IMR-90 (cell line): ENCODE results near the gene CRYGS. TPM values are rescaled to one million over a fixed set of nuclear protein-coding genes. Genes with fewer than 3 reads are reported as not detected.
"Not testable (repeated sequence)": the region's sequence is repeated elsewhere in the genome, so short reads cannot be mapped to it uniquely, and the experiment has no call there.

Source experiments
- ATAC-seq: fragments of 200-7000 bp; cut with Tn5 transposase; 2 replicates; pipeline ENCODE4 v1.9.1; 2020; ENCODE audit warnings: low read depth, mild to moderate bottlenecking, moderate library complexity
- BruUV-seq: library from RNA; stranded (reverse); fragments of 400-500 nt; replicated peaks from 2 replicates; lab custom pipeline; 2021; lab: Mats Ljungman, UMichigan
- CTCF ChIA-PET: fragments of 300-600 bp; formaldehyde crosslinking; extraction: SDS; loops from one replicate; lab custom pipeline; 2021; ENCODE audit warnings: antibody characterized with exemption; lab: Yijun Ruan, JAX
- POLR2A ChIA-PET: fragments of 300-600 bp; sonication (Branson Sonifier 250); formaldehyde crosslinking; loops from one replicate; lab custom pipeline; 2022; ENCODE audit warnings: antibody characterized with exemption; ENCODE audit not compliant: unreplicated experiment; lab: Charles Lee
- DNase-seq: peaks from one replicate; pipeline ENCODE4 v3.0.0; 2013
- H2AFZ ChIP-seq: replicated peaks from 2 replicates; pipeline ENCODE3; 2013; ENCODE audit warnings: low read length, mild to moderate bottlenecking; ENCODE audit not compliant: poor library complexity
- H2AK5ac ChIP-seq: 2 replicates; pipeline ENCODE4 v1.6.1; 2013; ENCODE audit warnings: low read depth, low read length, inconsistent platforms
- H2AK9ac ChIP-seq: replicated peaks from 2 replicates; pipeline ENCODE3; 2013; ENCODE audit warnings: mild to moderate bottlenecking, low read depth, low read length, moderate library complexity; ENCODE audit not compliant: poor library complexity
- H2BK120ac ChIP-seq: 2 replicates; pipeline ENCODE4 v1.6.1; 2013; ENCODE audit warnings: low read depth, low read length, inconsistent platforms
- H2BK15ac ChIP-seq: 3 replicates; pipeline ENCODE4 v1.6.1; 2013; ENCODE audit warnings: low read depth, low read length, inconsistent platforms
- H2BK20ac ChIP-seq: 2 replicates; pipeline ENCODE4 v1.6.1; 2013; ENCODE audit warnings: low read depth, mild to moderate bottlenecking, inconsistent platforms, low read length, moderate library complexity
- H2BK5ac ChIP-seq: 2 replicates; pipeline ENCODE4 v1.6.1; 2013; ENCODE audit warnings: mild to moderate bottlenecking, low read depth, low read length, inconsistent platforms; ENCODE audit not compliant: poor library complexity, severe bottlenecking
- H3K14ac ChIP-seq: replicated peaks from 2 replicates; pipeline ENCODE4 v1.6.1; 2013; ENCODE audit warnings: low read depth, low read length, inconsistent platforms
- H3K18ac ChIP-seq: 2 replicates; pipeline ENCODE4 v1.6.1; 2013; ENCODE audit warnings: low read depth, low read length, control low read depth
- H3K23ac ChIP-seq: 2 replicates; pipeline ENCODE4 v1.6.1; 2013; ENCODE audit warnings: low read depth, low read length, inconsistent platforms
- H3K27ac ChIP-seq: 2 replicates; pipeline ENCODE4 v1.5.1; 2013; ENCODE audit warnings: mild to moderate bottlenecking, control low read depth, low read length; ENCODE audit not compliant: insufficient read depth
- H3K27me3 ChIP-seq: 2 replicates; pipeline ENCODE4 v1.6.1; 2013; ENCODE audit warnings: low read length; ENCODE audit not compliant: control insufficient read depth, insufficient read depth
- H3K36me3 ChIP-seq: 2 replicates; pipeline ENCODE4 v1.6.1; 2013; ENCODE audit warnings: low read length, mixed read lengths; ENCODE audit not compliant: control insufficient read depth, insufficient read depth
- H3K4ac ChIP-seq: 2 replicates; pipeline ENCODE4 v1.6.1; 2013; ENCODE audit warnings: low read depth, low read length, inconsistent platforms
- H3K4me1 ChIP-seq: 2 replicates; pipeline ENCODE4 v1.6.1; 2013; ENCODE audit warnings: low read length, mixed read lengths; ENCODE audit not compliant: control insufficient read depth, insufficient read depth
- H3K4me2 ChIP-seq: 2 replicates; pipeline ENCODE4 v1.6.1; 2013; ENCODE audit warnings: low read depth, mild to moderate bottlenecking, control low read depth, low read length, moderate library complexity
- H3K4me3 ChIP-seq: 2 replicates; pipeline ENCODE4 v1.5.1; 2013; ENCODE audit warnings: low read depth, mild to moderate bottlenecking, control low read depth, low read length, moderate library complexity; ENCODE audit not compliant: insufficient read depth
- H3K56ac ChIP-seq: 2 replicates; pipeline ENCODE4 v1.6.1; 2013; ENCODE audit warnings: low read length, inconsistent platforms; ENCODE audit not compliant: insufficient read depth; ENCODE audit errors: extremely low read depth
- H3K79me1 ChIP-seq, 2 experiments: 2 replicates each; pipeline ENCODE4 v1.6.1; 2013; ENCODE audit warnings: low read length in 2 of 2, inconsistent platforms in 1 of 2, low read depth in 1 of 2
- H3K9ac ChIP-seq: 2 replicates; pipeline ENCODE4 v1.6.1; 2013; ENCODE audit warnings: low read depth, low read length, control low read depth
- H3K9me1 ChIP-seq: 2 replicates; pipeline ENCODE4 v1.6.1; 2013; ENCODE audit warnings: low read length, inconsistent platforms; ENCODE audit not compliant: insufficient read depth
- H3K9me3 ChIP-seq: 2 replicates; pipeline ENCODE4 v1.6.1; 2013; ENCODE audit warnings: low read length; ENCODE audit not compliant: control insufficient read depth, insufficient read depth
- H4K20me1 ChIP-seq: 2 replicates; pipeline ENCODE4 v1.6.1; 2013; ENCODE audit warnings: low read length, inconsistent platforms; ENCODE audit not compliant: insufficient read depth
- H4K5ac ChIP-seq: 2 replicates; pipeline ENCODE4 v1.6.1; 2013; ENCODE audit warnings: mild to moderate bottlenecking, low read depth, low read length, control low read depth
- H4K8ac ChIP-seq, 2 experiments: 2 replicates each; pipeline ENCODE4 v1.6.1; 2013; ENCODE audit warnings: low read depth in 2 of 2, low read length in 2 of 2, control low read depth in 1 of 2, inconsistent platforms in 1 of 2
- H4K91ac ChIP-seq: 2 replicates; pipeline ENCODE4 v1.6.1; 2013; ENCODE audit warnings: low read depth, low read length, inconsistent platforms; ENCODE audit not compliant: insufficient read depth
- WGBS, 2 experiments: methylation state at CpG; one replicate each; pipeline versions ENCODE4 v1.1.5 to v1.1.7; 2013; ENCODE audit warnings: missing lambda C conversion rate in 2 of 2; ENCODE audit not compliant: insufficient read length in 1 of 2; ENCODE audit errors: extremely low coverage in 2 of 2; 5-methylcytosine and 5-hydroxymethylcytosine counted together
- dilution Hi-C: fragments of 300-500 bp; cut with HindIII; formaldehyde crosslinking; loops from one replicate; pipeline ENCODE4 v1.14.3; 2018; ENCODE audit warnings: low sequenced_read_pairs; ENCODE audit not compliant: unreplicated experiment
- in situ Hi-C: fragments of 300-500 bp; cut with MboI; formaldehyde crosslinking; loops from 3 replicates; pipeline ENCODE4 v1.14.3; 2019; ENCODE audit warnings: low sequenced_read_pairs, inconsistent platforms, mixed read lengths
- intact Hi-C: fragments of 100-400 bp; cut with micrococcal nuclease; formaldehyde crosslinking; loops from 2 replicates; pipeline ENCODE4 v1.10.0; 2022
- polyA plus RNA-seq, 3 experiments: library from polyadenylated mRNA; depleted of rRNA; stranded (reverse); fragments of >200 nt; gene quantifications; 2 replicates each; pipeline ENCODE4 v1.2.3, GENCODE V29; 2012; ENCODE audit warnings: low replicate concordance in 1 of 3
- total RNA-seq: library from RNA; depleted of rRNA; stranded (reverse); fragments of >200 nt; gene quantifications from 2 replicates; pipeline ENCODE4 v1.2.3, GENCODE V29; 2012

The CRYGS gene
- total and polyA plus RNA-seq, 2 of the 4 experiments (the other 2 are of a cell fraction): 0.36 to 2.1 TPM

GRCh38 chr3:186498022-186498421 lies 46.2 kb downstream of the CRYGS start:
- H3K9me3 ChIP-seq, H3K9ac ChIP-seq, H3K79me1 ChIP-seq, H3K4me3 ChIP-seq, intact Hi-C loops, DNase-seq, H4K8ac ChIP-seq, H2BK120ac ChIP-seq, H3K9me1 ChIP-seq, H2AK9ac ChIP-seq, H4K5ac ChIP-seq, H4K20me1 ChIP-seq, H3K23ac ChIP-seq, BruUV-seq, dilution Hi-C loops, H3K18ac ChIP-seq, H3K4me2 ChIP-seq, H2BK20ac ChIP-seq, H2BK15ac ChIP-seq, in situ Hi-C loops, H2BK5ac ChIP-seq, H3K14ac ChIP-seq, H3K36me3 ChIP-seq, CTCF ChIA-PET, H2AFZ ChIP-seq, H3K56ac ChIP-seq, ATAC-seq, H3K4me1 ChIP-seq, H3K4ac ChIP-seq, POLR2A ChIA-PET, H3K27ac ChIP-seq, H4K91ac ChIP-seq, H2AK5ac ChIP-seq: not testable (repeated sequence)
- H3K27me3 ChIP-seq: peaks cover 24% of the 10 kb centered on the region
- no CpG with 5 or more reads among the region's 2 CpGs for WGBS, 2 experiments
